ENCODE results near the gene CHRDL1.
"Not testable (repeated sequence)": the region's sequence is repeated elsewhere in the genome, so short reads cannot be mapped to it uniquely, and the experiment has no call there.

Gene CHRDL1

GRCh38 chrX:110657073-110657472, 138.5 kb downstream of the CHRDL1 start:
- no peak for DNase-seq

GRCh38 chrX:110654280-110654679, 141.3 kb downstream of the CHRDL1 start:
- not testable (repeated sequence) for DNase-seq

- DNase-seq = no peak
Observed at GRCh38 chrX:110646386-110646785, 149.2 kb downstream of the CHRDL1 start.
